ENCODE data around the gene UNC45B. TPM values are rescaled to one million over a fixed set of nuclear protein-coding genes. Genes with fewer than 3 reads are reported as not detected.

Gene UNC45B
- total and polyA plus RNA-seq, 2 of the 8 experiments (the other 6 are each of a cell fraction or from before 2014, with no cell fraction given): 0.06 to 0.15 TPM

GRCh38 chr17:35152421-35153140 lies 5.0 kb downstream of the UNC45B start (continued):
- TF ChIP-seq CHD7 (IDR thresholded peaks at IDR 0.05; ENCODE audit: insufficient replicate concordance, low read length): no peak
- no peak for TF ChIP-seq ASH2L (IDR thresholded peaks at IDR 0.05; ENCODE audit: low read length)
- no peak for TF ChIP-seq MAFK (IDR thresholded peaks at IDR 0.05; ENCODE audit: low read depth, low read length)
- no peak for TF ChIP-seq RAD21 (IDR thresholded peaks at IDR 0.05 in 1 of 2, conservative IDR thresholded peaks at IDR 0.05 in 1 of 2; ENCODE audit: low read depth in 2 of 2, low read length in 2 of 2)
- TF ChIP-seq CHD1 (IDR thresholded peaks at IDR 0.05; ENCODE audit: low read depth, low read length): no peak
